CD14-positive monocyte (primary cell): ENCODE measurements around the gene XXYLT1. TPM values are rescaled to one million over a fixed set of nuclear protein-coding genes. Genes with fewer than 3 reads are reported as not detected.

Experiments used
- DNase-seq, 3 donors: peaks; one replicate each; pipeline ENCODE4 v3.0.0-alpha.2; 2011 to 2022
- H2AFZ ChIP-seq: 2 replicates; pipeline ENCODE4 v1.6.0; 2012; ENCODE audit warnings: mild to moderate bottlenecking, low read depth, low read length, inconsistent platforms; ENCODE audit not compliant: insufficient read depth, poor library complexity, severe bottlenecking
- H3K27ac ChIP-seq, 2 donors: 1 replicate in 1 of 2; 2 replicates in 1 of 2; pipeline ENCODE4 v1.5.1; 2012 to 2013; ENCODE audit warnings: low read length in 2 of 2, control low read depth in 1 of 2, inconsistent platforms in 1 of 2, low read depth in 1 of 2, mild to moderate bottlenecking in 1 of 2
- H3K27me3 ChIP-seq, 2 donors: one replicate each; pipeline versions ENCODE4 v1.6.0 to v1.6.1; 2011 to 2013; ENCODE audit warnings: low read length in 2 of 2; ENCODE audit not compliant: control insufficient read depth in 2 of 2, insufficient read depth in 2 of 2
- H3K36me3 ChIP-seq, 2 donors: replicated peaks in 1 of 2; 1 replicate in 1 of 2; 2 replicates in 1 of 2; pipeline versions ENCODE4 v1.5.1 to v1.6.1; 2012 to 2013; ENCODE audit warnings: low read length in 2 of 2, control low read depth in 1 of 2, inconsistent platforms in 1 of 2, mild to moderate bottlenecking in 1 of 2; ENCODE audit not compliant: insufficient read depth in 2 of 2, control insufficient read depth in 1 of 2
- H3K4me1 ChIP-seq, 2 donors: 1 replicate in 1 of 2; 2 replicates in 1 of 2; pipeline versions ENCODE4 v1.5.1 to v1.6.1; 2012 to 2013; ENCODE audit warnings: low read length in 2 of 2, control low read depth in 1 of 2, inconsistent platforms in 1 of 2, mild to moderate bottlenecking in 1 of 2, moderate library complexity in 1 of 2; ENCODE audit not compliant: insufficient read depth in 2 of 2, control insufficient read depth in 1 of 2
- H3K4me2 ChIP-seq: replicated peaks from 2 replicates; pipeline ENCODE3; 2012; ENCODE audit warnings: low read length, moderate library complexity, mild to moderate bottlenecking; ENCODE audit not compliant: poor library complexity, severe bottlenecking; ENCODE audit errors: extremely low read depth
- H3K4me3 ChIP-seq, 3 experiments: fragments of 200-600 bp in 1 of 3; sonication (generic) in 1 of 3; replicated peaks in 1 of 3; 1 replicate in 2 of 3; 2 replicates in 1 of 3; pipeline ENCODE4 v1.5.1; 2011 to 2013; ENCODE audit warnings: low read length in 3 of 3, mild to moderate bottlenecking in 3 of 3, control low read depth in 2 of 3, low read depth in 2 of 3, inconsistent platforms in 1 of 3, moderate library complexity in 1 of 3
- H3K79me2 ChIP-seq: 2 replicates; pipeline ENCODE4 v1.6.0; 2012; ENCODE audit warnings: mild to moderate bottlenecking, control low read depth, inconsistent platforms, low read length, moderate library complexity; ENCODE audit not compliant: insufficient read depth
- H3K9ac ChIP-seq: 2 replicates; pipeline ENCODE4 v1.6.0; 2017; ENCODE audit warnings: low read length, mild to moderate bottlenecking; ENCODE audit not compliant: insufficient read depth, poor library complexity, severe bottlenecking
- H3K9me3 ChIP-seq, 2 donors: replicated peaks in 1 of 2; 1 replicate in 1 of 2; 2 replicates in 1 of 2; pipeline versions ENCODE4 v1.5.1 to v1.6.1; 2012 to 2013; ENCODE audit warnings: low read length in 2 of 2, control low read depth in 1 of 2; ENCODE audit not compliant: control insufficient read depth in 1 of 2, insufficient read depth in 1 of 2
- H4K20me1 ChIP-seq: 2 replicates; pipeline ENCODE4 v1.6.0; 2012; ENCODE audit warnings: mild to moderate bottlenecking, low read length, control low read depth, moderate library complexity; ENCODE audit not compliant: insufficient read depth
- H3K27ac Mint-ChIP-seq, 7 donors: one replicate each; pipeline ENCODE4 v1.8.0; 2020; ENCODE audit warnings: mild to moderate bottlenecking in 7 of 7, mixed read lengths in 7 of 7, moderate library complexity in 6 of 7, inconsistent platforms in 2 of 7
- H3K27me3 Mint-ChIP-seq, 3 donors: one replicate each; pipeline ENCODE4 v1.8.0; 2021 to 2022; ENCODE audit warnings: low read depth in 3 of 3, mild to moderate bottlenecking in 3 of 3, mixed read lengths in 3 of 3, moderate library complexity in 3 of 3, inconsistent platforms in 1 of 3
- H3K36me3 Mint-ChIP-seq, 2 donors: one replicate each; pipeline ENCODE4 v1.8.0; 2020; ENCODE audit warnings: mixed read lengths in 2 of 2, inconsistent platforms in 1 of 2, mild to moderate bottlenecking in 1 of 2
- H3K4me1 Mint-ChIP-seq: one replicate; pipeline ENCODE4 v1.8.0; 2020; ENCODE audit warnings: mild to moderate bottlenecking, mixed read lengths
- H3K4me3 Mint-ChIP-seq, 2 donors: one replicate each; pipeline ENCODE4 v1.8.0; 2020; ENCODE audit warnings: mild to moderate bottlenecking in 2 of 2, mixed read lengths in 2 of 2, moderate library complexity in 1 of 2
- H3K9me3 Mint-ChIP-seq, 7 donors: one replicate each; pipeline ENCODE4 v1.8.0; 2020 to 2022; ENCODE audit warnings: mixed read lengths in 7 of 7, mild to moderate bottlenecking in 6 of 7, moderate library complexity in 6 of 7, inconsistent platforms in 2 of 7
- WGBS: methylation state at CpG from one replicate; pipeline ENCODE4 v1.1.5; 2013; ENCODE audit warnings: missing lambda C conversion rate; ENCODE audit not compliant: insufficient coverage; 5-methylcytosine and 5-hydroxymethylcytosine counted together
- intact Hi-C, 2 donors: fragments of 100-400 bp; cut with micrococcal nuclease; formaldehyde crosslinking; loops; one replicate each; pipeline versions ENCODE4 v1.15.0 to v1.15.1; 2023
- polyA plus RNA-seq, 3 donors: library from polyadenylated mRNA; depleted of rRNA in 1 of 3; unstranded in 2 of 3; stranded (reverse) in 1 of 3; fragments of 300-500 nt in 2 of 3; fragments of >200 nt in 1 of 3; fragmentation: Illumina TruSeq in 2 of 3; gene quantifications; 1 replicate in 2 of 3; 2 replicates in 1 of 3; pipeline ENCODE4 v1.2.3, GENCODE V29; 2012 to 2021
- TF ChIP-seq, protein P1 (sequence below): fragments of 200-600 bp; IDR thresholded peaks from one replicate; pipeline ENCODE4 v1.8.0; 2022; ENCODE audit warnings: antibody characterized with exemption, mild to moderate bottlenecking

Gene XXYLT1
- polyA plus RNA-seq, 3 donors, result 11.8 to 13.5 (median 13.2) TPM

GRCh38 chr3:195181113-195181498, 89.9 kb downstream of the XXYLT1 start:
- Histone ChIP-seq H3K9ac (no peak overlapping the region), H3K4me1 (peaks cover 35 to 41% of the 10 kb centered on the region in 2 donors)

GRCh38 chr3:195180490-195181112, 90.4 kb downstream of the XXYLT1 start:
- Mint-ChIP-seq H3K4me3 (peak overlapping the region in 1 of 2 donors; percentile 74), H3K36me3 (peaks cover 15 to 24% of the 10 kb centered on the region in 2 donors), H3K9me3 (peaks cover 0 to 5% (median 2%) of the 10 kb centered on the region in 7 donors), H3K27me3 (peaks cover 3 to 5% (median 4%) of the 10 kb centered on the region in 3 donors), H3K27ac (peak overlapping the region in 2 of 7 donors; percentile 36 to 57), H3K4me1 (peaks cover 42% of the 10 kb centered on the region)
- H3K4me2 ChIP-seq, result peak overlapping the region; percentile 48
- TF ChIP-seq, protein P1, sequence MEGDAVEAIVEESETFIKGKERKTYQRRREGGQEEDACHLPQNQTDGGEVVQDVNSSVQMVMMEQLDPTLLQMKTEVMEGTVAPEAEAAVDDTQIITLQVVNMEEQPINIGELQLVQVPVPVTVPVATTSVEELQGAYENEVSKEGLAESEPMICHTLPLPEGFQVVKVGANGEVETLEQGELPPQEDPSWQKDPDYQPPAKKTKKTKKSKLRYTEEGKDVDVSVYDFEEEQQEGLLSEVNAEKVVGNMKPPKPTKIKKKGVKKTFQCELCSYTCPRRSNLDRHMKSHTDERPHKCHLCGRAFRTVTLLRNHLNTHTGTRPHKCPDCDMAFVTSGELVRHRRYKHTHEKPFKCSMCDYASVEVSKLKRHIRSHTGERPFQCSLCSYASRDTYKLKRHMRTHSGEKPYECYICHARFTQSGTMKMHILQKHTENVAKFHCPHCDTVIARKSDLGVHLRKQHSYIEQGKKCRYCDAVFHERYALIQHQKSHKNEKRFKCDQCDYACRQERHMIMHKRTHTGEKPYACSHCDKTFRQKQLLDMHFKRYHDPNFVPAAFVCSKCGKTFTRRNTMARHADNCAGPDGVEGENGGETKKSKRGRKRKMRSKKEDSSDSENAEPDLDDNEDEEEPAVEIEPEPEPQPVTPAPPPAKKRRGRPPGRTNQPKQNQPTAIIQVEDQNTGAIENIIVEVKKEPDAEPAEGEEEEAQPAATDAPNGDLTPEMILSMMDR, result no peak
- WGBS, result 59% methylated on average over 11 of the region's 17 CpGs
- no peak overlapping the region for H3K27ac ChIP-seq
- intact Hi-C loops, result no loop called here
- peak overlapping the region; percentile 11 for H2AFZ ChIP-seq
- no peaks in the 10 kb centered on the region for H3K36me3 ChIP-seq
- H3K79me2 ChIP-seq, result no peaks in the 10 kb centered on the region
- peaks cover 32 to 37% of the 10 kb centered on the region in 2 donors for H3K4me1 ChIP-seq
- no peak for DNase-seq
- H3K9me3 ChIP-seq, result no peaks in the 10 kb centered on the region
- H3K4me3 ChIP-seq, result peak overlapping the region in 1 of 3 experiments; percentile 33
- H3K9ac ChIP-seq, result no peak overlapping the region
- H3K27me3 ChIP-seq, result no peaks in the 10 kb centered on the region
- peaks cover 5% of the 10 kb centered on the region for H4K20me1 ChIP-seq

More at GRCh38 chr3:195181113-195181498, 89.9 kb downstream of the XXYLT1 start:
- Mint-ChIP-seq H3K36me3 (peaks cover 14 to 24% of the 10 kb centered on the region in 2 donors), H3K4me1 (peaks cover 47% of the 10 kb centered on the region), H3K9me3 (peaks cover 0 to 5% (median 2%) of the 10 kb centered on the region in 7 donors), H3K4me3 (no peak overlapping the region), H3K27me3 (peaks cover 4 to 5% (median 5%) of the 10 kb centered on the region in 3 donors), H3K27ac (peak overlapping the region in 1 of 7 donors; percentile 54)
- H3K4me3 ChIP-seq, result no peak overlapping the region
- no peaks in the 10 kb centered on the region for H3K27me3 ChIP-seq
- peaks cover 10% of the 10 kb centered on the region for H4K20me1 ChIP-seq
- TF ChIP-seq, protein P1, result no peak
- 83% methylated on average over 8 of the region's 9 CpGs for WGBS
- intact Hi-C loops, result no loop called here
- no peak for DNase-seq
- H3K79me2 ChIP-seq, result no peaks in the 10 kb centered on the region
- no peaks in the 10 kb centered on the region for H3K9me3 ChIP-seq
- no peak overlapping the region for H3K4me2 ChIP-seq
- H3K36me3 ChIP-seq, result no peaks in the 10 kb centered on the region
- no peak overlapping the region for H3K27ac ChIP-seq
- H2AFZ ChIP-seq, result no peak overlapping the region
